ENCODE results near the gene GNB1L.

GNB1L gene

DNA sequence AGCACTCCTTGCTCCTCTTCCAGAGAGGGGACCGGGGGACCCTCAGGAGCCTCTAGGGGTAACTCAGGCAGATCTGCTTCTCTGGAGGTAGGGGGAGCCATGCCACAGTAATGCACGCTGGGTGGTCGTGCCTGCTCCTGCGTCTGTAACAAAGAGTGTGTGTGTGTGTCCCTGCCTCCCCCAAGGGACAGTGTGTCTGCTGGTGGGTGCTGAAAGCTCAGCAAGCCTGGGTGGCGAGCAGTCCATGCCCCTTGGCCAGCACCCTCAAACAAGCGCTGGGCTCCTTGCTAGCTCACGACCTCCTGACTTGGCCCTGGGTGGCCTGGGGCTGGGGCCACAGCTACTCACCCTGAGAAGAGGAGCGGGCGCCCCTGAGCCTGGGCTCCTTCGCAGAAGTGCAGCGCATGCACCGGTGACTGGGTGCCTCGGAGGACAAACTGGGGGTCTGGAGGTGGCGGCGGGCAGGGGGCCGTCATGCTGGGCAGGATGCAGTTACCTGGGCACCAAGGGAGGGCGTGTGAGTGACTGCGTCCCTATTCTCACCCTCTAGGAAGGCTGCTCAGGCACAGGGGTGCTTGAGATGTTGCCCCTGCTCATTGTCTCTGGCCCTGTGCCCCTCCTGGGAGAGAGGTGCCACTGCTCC lies 33.7 kb downstream of the GNB1L start:
- DNase-seq (ENCODE audit: low read depth, low spot score) = no peak
- TF ChIP-seq, protein P1, sequence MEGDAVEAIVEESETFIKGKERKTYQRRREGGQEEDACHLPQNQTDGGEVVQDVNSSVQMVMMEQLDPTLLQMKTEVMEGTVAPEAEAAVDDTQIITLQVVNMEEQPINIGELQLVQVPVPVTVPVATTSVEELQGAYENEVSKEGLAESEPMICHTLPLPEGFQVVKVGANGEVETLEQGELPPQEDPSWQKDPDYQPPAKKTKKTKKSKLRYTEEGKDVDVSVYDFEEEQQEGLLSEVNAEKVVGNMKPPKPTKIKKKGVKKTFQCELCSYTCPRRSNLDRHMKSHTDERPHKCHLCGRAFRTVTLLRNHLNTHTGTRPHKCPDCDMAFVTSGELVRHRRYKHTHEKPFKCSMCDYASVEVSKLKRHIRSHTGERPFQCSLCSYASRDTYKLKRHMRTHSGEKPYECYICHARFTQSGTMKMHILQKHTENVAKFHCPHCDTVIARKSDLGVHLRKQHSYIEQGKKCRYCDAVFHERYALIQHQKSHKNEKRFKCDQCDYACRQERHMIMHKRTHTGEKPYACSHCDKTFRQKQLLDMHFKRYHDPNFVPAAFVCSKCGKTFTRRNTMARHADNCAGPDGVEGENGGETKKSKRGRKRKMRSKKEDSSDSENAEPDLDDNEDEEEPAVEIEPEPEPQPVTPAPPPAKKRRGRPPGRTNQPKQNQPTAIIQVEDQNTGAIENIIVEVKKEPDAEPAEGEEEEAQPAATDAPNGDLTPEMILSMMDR (IDR thresholded peaks at IDR 0.05; ENCODE audit: insufficient read depth, low read length, missing control alignments) = no peak
- POLR2A ChIA-PET = interaction anchor here (0.6 kb wide), 1 partner anchor 19 kb away, joined by 3 read pairs; no protein-coding TSS in a partner anchor
- H3K4me3 ChIP-seq (ENCODE audit: low read depth, low read length) = no peak overlapping the region
- CTCF ChIA-PET = interaction anchor here (1.2 kb wide), 2 partner anchors 11 to 90 kb away, joined by 3 read pairs; no protein-coding TSS in a partner anchor

DNA sequence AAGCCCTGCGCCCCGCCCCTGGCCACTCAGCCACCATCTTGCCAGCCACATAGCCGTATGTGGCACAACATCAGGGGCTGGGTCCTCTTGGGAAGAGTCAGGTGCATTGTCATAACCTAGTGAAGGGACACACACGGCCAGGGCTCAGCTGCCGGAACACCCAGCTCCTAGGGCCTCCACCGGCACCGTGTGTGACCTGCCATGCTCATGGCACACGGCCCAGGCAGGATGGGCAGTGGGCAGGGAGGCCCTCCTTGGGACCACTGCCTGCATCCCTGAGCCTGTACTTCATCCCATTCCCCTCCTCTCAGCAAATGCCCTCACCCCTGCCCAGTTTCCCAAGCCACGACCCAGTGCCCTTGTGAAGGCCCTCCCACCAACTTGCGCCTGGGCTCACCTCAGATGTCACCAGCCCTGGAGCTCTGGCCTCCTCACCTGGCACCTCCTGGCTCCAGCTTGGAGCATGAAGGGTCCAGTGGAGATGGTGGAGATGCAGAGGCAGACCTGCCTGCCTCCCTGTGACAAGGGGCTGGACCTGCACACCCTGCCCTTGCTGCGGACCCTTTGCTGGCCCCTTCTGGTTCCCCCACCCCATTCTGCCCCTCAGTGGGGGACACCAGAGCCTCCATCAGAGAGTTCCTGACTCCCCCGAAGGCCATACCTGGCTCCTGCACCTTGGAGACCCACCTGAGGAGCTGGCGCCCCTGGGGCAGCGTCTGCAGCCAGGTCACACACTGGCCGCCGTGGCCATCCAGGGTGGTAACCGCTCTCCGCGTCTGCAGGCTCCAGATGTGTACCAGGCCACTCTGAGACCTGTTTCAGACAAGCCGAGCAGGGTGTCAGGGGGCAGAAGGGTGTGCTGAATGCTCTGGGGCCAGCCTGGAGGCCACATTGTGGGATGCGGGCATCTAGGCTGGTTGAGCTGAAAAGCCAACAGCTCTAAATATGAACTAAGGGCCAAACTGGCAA lies 34.5 kb downstream of the GNB1L start:
- POLR2A ChIA-PET = no interaction called here

DNA sequence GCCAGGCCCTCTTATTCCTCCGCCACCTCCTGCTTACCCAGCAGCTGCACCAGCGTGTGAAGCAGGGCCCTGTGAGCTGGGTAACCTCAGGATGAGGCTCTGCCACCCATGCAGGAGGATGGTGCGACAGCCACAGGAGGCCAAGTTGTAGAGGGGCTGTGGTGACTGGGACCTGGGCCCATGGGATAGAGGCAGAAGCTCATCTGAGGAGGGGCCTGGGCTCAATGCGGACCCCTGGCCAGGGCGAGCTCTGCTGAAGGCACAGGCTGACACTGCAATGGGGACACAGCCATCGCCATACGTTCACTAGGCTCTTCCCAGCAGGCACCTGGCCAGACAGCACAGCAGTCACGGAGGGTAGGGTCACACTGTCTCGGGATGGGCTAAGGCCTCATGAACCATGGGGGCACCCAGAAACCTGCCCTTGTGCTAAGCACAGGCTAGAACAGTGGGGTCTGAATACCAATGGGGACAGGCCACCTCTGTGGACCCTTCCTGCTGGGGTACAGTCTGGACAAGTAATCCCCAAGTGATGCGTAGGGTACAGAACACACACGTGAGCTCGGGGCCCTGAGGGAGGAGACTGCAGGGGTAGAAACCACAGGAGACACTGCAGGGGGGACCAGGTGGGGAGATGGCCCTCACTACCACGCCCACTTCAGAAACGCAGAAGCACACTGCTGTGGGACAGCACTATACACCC lies 35.3 kb downstream of the GNB1L start:
- ChIA-PET CTCF (interaction anchor here (1.4 kb wide), 1 partner anchor 8 kb away, joined by 4 read pairs; no protein-coding TSS in a partner anchor), POLR2A (no interaction called here)
- DNase-seq (ENCODE audit: low read depth, low spot score) = no peak
- TF ChIP-seq, protein P1 (IDR thresholded peaks at IDR 0.05; ENCODE audit: insufficient read depth, low read length, missing control alignments) = no peak
- H3K4me3 ChIP-seq (ENCODE audit: low read depth, low read length) = no peak overlapping the region

More for the DNA sequence above, 34.5 kb downstream of the GNB1L start:
- no peak overlapping the region for H3K4me3 ChIP-seq (ENCODE audit: low read depth, low read length)
- CTCF ChIA-PET = interaction anchor here (1.4 kb wide), 1 partner anchor 9 kb away, joined by 4 read pairs; no protein-coding TSS in a partner anchor
- TF ChIP-seq, protein P1 (IDR thresholded peaks at IDR 0.05; ENCODE audit: insufficient read depth, low read length, missing control alignments) = no peak
- DNase-seq (ENCODE audit: low read depth, low spot score) = no peak

- ChIA-PET CTCF (interaction anchor here (1.4 kb wide), 1 partner anchor 8 kb away, joined by 4 read pairs; no protein-coding TSS in a partner anchor), POLR2A (no interaction called here)
- DNase-seq (ENCODE audit: low read depth, low spot score) = no peak
- no peak overlapping the region for H3K4me3 ChIP-seq (ENCODE audit: low read depth, low read length)
- TF ChIP-seq, protein P1 (IDR thresholded peaks at IDR 0.05; ENCODE audit: insufficient read depth, low read length, missing control alignments) = no peak
Observed at GRCh38 chr22:19818324-19819207, 36.1 kb downstream of the GNB1L start.

DNA sequence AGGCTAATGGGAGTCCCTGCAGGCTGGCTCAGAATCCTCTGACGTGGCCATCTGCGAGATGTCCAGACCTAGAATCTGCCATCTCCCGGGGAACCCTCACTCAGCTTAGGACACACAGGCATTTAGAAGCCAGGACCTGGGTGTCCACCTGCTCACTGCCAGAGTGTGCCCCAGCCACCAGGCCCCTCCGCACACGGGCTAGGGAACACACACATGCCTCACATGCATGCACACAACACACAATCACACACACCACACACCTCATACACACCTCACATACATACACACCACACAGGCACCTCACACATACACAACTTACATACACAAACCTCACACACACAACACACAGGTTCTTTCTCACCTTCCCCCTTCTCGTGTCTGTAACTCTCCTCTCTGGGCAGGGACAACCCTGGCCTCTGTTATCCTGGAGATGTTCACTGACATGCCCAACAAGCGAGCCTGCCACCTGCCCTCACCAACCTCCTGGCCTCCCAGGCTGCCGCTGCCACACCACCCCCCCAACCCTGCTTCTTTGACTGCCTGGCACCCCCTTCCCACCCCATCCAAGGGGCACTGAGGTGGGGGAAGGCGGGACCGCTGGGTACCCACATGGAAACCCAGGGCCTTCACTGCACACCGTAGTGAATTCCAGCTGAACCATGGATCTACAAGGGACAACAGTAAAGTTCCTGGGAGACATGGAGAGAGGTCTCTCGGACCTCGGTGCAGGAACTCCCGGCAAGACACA lies 38.1 kb downstream of the GNB1L start:
- DNase-seq (ENCODE audit: low read depth, low spot score) = no peak
- TF ChIP-seq, protein P1 (IDR thresholded peaks at IDR 0.05; ENCODE audit: insufficient read depth, low read length, missing control alignments) = no peak
- H3K4me3 ChIP-seq (ENCODE audit: low read depth, low read length) = no peak overlapping the region
- POLR2A ChIA-PET = no interaction called here
- CTCF ChIA-PET = interaction anchor here (1.2 kb wide), 1 partner anchor 86 kb away, joined by 3 read pairs; no protein-coding TSS in a partner anchor
